IPS DF 6.9 (cell line): ENCODE measurements around the gene MAP4.
"Not testable (repeated sequence)": the region's sequence is repeated elsewhere in the genome, so short reads cannot be mapped to it uniquely, and the experiment has no call there.

Experiments
- DNase-seq: peaks from one replicate; pipeline ENCODE4 v3.0.0-alpha.2; 2013; ENCODE audit warnings: low read depth, low spot score
- H3K27ac ChIP-seq: one replicate; pipeline ENCODE4 v1.5.1; 2013; ENCODE audit warnings: low read length, control low read depth
- H3K27me3 ChIP-seq: 2 replicates; pipeline ENCODE4 v1.6.1; 2013; ENCODE audit warnings: mild to moderate bottlenecking, low read length; ENCODE audit not compliant: control insufficient read depth, insufficient read depth
- H3K36me3 ChIP-seq: 2 replicates; pipeline ENCODE4 v1.6.1; 2013; ENCODE audit warnings: low read length; ENCODE audit not compliant: control insufficient read depth, insufficient read depth
- H3K4me1 ChIP-seq: 2 replicates; pipeline ENCODE4 v1.6.1; 2013; ENCODE audit warnings: low read length; ENCODE audit not compliant: control insufficient read depth, insufficient read depth
- H3K4me3 ChIP-seq: 2 replicates; pipeline ENCODE4 v1.5.1; 2013; ENCODE audit warnings: mild to moderate bottlenecking, low read length
- H3K9me3 ChIP-seq: 2 replicates; pipeline ENCODE4 v1.6.1; 2013; ENCODE audit warnings: low read length, inconsistent platforms; ENCODE audit not compliant: control insufficient read depth, insufficient read depth
- WGBS: extraction: QIAGEN DNeasy Blood & Tissue Kit; methylation state at CpG from one replicate; pipeline ENCODE4 v1.1.7; 2013; ENCODE audit warnings: mixed read lengths, missing lambda C conversion rate; ENCODE audit not compliant: insufficient read length, insufficient coverage; 5-methylcytosine and 5-hydroxymethylcytosine counted together

The MAP4 gene

DNA sequence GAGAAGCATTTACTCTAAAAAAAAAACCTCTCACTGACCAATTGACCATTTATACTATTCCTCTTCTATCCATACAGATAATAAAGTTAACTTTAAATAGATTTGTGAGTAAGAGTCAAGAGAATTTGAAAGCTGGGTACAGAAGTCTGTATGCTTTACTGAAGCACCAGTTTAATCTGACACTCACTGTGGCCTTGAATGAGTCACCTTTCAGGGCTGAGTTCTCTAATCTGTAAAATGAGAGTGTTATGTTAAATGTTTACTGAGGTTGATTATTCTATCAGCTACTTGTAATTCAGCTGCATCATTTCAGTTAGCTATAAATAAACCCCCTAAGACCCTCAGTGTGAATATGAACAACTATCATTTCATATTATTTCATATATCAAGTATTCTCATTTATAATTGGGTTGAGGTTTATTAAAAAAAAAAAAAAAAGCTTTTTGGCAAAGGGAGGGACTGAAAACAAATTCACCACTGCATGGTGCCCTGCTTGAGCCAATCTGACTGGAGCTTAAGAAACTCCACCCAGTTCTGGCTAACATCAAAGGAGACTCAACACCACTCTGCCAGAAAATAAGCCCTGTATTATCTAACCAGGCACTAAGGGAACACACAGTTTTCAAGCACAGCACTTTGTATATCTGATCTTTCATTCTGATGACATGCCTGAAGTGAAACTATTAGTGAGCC, 2.8 kb downstream of the MAP4 start:
- 0 out of 2 replicates have a peak, but pooled peaks cover 2% of the 10 kb centered on the region for H3K4me1 ChIP-seq
- no peaks in the 10 kb centered on the region for H3K36me3 ChIP-seq
- no peaks in the 10 kb centered on the region for H3K9me3 ChIP-seq
- H3K4me3 ChIP-seq: no peak overlapping the region
- no peaks in the 10 kb centered on the region for H3K27me3 ChIP-seq
- no peak overlapping the region for H3K27ac ChIP-seq
- DNase-seq: no peak

DNA sequence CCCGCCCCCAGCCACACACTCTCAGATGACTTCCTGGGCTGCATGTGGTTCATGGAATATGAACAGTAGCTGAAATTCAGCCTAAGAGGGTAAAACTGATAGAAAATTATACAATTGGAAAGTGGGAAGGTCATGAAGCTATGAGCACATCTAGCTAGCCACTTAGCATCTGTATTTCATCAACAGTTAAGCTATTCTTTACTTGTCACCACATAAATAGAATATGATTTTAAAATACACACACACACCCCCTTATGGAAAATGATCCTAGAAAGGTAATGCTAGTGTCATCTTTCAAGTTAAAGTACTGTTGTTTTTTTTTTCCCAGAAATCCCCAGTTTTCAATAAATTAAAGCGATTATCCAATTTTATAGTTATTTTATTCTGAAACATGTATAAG, 3.6 kb downstream of the MAP4 start:
- H3K4me1 ChIP-seq: 0 out of 2 replicates have a peak, but pooled peaks cover 2% of the 10 kb centered on the region
- H3K36me3 ChIP-seq: no peaks in the 10 kb centered on the region
- no peak overlapping the region for H3K27ac ChIP-seq
- H3K9me3 ChIP-seq: no peaks in the 10 kb centered on the region
- H3K27me3 ChIP-seq: no peaks in the 10 kb centered on the region
- no peak for DNase-seq
- no CpG with 5 or more reads among the region's 2 CpGs for WGBS
- no peak overlapping the region for H3K4me3 ChIP-seq

DNA sequence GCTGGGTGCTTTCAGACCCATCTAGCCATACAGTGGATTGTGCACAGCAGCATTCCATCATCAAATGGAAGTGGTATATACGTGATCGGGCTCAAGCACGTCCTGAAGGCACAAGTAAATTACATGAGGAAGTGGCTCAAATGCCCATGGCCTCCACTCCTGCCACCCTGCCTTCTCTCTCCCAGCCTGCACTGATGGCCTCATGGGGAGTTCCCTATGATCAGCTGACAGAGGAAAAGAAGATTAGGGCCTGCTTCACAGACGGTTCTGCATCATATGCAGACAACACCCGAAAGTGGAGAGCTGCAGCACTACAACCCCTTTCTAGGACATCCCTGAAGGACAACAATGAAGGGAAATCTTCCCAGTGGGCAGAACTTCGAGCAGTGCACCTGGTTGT, 8.2 kb downstream of the MAP4 start:
- not testable (repeated sequence) for H3K9me3 ChIP-seq, H3K4me3 ChIP-seq, H3K27ac ChIP-seq, H3K4me1 ChIP-seq, H3K36me3 ChIP-seq, H3K27me3 ChIP-seq, DNase-seq
- WGBS: no CpG with 5 or more reads among the region's 6 CpGs

DNA sequence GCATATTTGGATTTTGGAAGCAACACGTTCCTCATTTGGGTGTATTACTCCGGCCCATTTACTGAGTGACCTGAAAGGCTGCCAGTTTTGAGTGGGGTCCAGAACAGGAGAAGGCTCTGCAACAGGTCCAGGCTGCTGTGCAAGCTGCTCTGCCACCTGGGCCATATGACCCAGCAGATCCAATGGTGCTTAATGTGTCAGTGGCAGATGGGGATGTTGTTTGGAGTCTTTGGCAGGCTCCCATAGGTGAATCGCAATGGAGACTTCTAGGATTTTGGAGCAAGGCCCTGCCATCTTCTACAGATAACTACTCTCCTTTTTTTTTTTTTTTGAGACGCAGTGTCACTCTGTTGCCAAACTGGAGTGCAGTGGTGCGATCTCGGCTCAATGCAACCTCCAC, 8.9 kb downstream of the MAP4 start:
- not testable (repeated sequence) for H3K9me3 ChIP-seq, H3K4me3 ChIP-seq, DNase-seq, H3K27ac ChIP-seq, H3K4me1 ChIP-seq, H3K36me3 ChIP-seq, H3K27me3 ChIP-seq
- no CpG with 5 or more reads among the region's 6 CpGs for WGBS

DNA sequence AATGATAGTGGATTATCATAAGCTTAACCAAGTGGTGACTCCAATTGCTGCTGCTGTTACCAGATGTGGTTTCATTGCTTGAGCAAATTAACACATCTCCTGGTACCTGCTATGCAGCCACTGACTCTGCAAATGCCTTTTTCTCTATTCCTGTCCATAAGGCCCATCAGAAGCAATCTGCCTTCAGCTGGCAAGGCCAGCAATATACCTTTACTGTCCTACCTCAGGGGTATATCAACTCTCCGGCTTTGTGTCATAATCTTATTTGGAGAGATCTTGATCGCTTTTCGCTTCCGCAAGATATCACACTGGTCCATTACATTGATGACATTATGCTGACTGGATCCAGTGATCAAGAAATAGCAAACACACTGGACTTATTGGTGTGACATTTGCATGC, 9.4 kb downstream of the MAP4 start:
- H3K27me3 ChIP-seq, H3K4me1 ChIP-seq, H3K27ac ChIP-seq, H3K36me3 ChIP-seq, H3K4me3 ChIP-seq, DNase-seq, H3K9me3 ChIP-seq: not testable (repeated sequence)
- WGBS: no CpG with 5 or more reads among the region's 4 CpGs

DNA sequence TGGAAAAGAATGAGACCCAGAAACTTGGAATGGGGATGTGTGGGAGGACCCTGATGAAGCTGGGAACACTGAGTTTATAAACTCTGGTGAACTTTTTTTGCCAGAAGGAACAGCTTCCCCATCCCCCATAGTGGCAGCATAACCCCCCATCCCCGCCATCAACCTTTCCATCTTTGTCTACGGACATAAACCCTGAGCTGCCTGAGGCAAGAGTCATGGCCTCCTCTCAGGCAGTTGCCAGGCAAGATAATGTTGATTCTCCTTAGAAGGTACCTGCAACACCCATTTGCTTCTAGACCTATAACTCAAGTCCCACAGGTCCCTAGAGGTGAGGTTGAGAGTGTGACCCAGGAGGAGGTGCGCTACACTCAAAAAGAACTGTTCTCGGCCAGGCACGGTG, 11.5 kb downstream of the MAP4 start:
- no peaks in the 10 kb centered on the region for H3K36me3 ChIP-seq
- no peak for DNase-seq
- H3K27ac ChIP-seq: no peak overlapping the region

DNA sequence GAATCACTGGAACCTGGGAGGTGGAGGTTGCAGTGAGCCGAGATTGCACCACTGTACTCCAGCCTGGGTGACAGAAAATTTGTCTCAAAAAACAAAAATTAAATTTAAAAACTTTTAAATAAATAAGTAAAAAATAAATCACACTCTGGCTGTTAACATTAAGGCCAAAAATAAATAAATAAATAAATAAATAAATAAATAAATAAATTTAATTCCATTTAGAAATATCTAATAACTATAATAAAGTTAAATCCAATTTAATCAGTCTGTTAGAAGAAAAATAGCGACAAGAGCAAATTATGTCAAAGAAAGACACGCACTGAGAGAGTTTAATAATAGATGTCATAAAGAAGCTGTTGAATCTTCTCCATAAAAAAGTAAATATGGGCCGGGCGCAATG, 13.4 kb downstream of the MAP4 start:
- Histone ChIP-seq H3K36me3 (no peaks in the 10 kb centered on the region), H3K27me3 (no peaks in the 10 kb centered on the region), H3K4me3 (no peak overlapping the region), H3K9me3 (no peaks in the 10 kb centered on the region), H3K27ac (no peak overlapping the region), H3K4me1 (no peaks in the 10 kb centered on the region)
- no CpG with 5 or more reads among the region's 5 CpGs for WGBS
- DNase-seq: no peak

More for the DNA sequence above, 11.5 kb downstream of the MAP4 start:
- H3K4me3 ChIP-seq: no peak overlapping the region
- H3K27me3 ChIP-seq: no peaks in the 10 kb centered on the region
- no peaks in the 10 kb centered on the region for H3K4me1 ChIP-seq
- no peaks in the 10 kb centered on the region for H3K9me3 ChIP-seq
- no CpG with 5 or more reads among the region's 5 CpGs for WGBS

DNA sequence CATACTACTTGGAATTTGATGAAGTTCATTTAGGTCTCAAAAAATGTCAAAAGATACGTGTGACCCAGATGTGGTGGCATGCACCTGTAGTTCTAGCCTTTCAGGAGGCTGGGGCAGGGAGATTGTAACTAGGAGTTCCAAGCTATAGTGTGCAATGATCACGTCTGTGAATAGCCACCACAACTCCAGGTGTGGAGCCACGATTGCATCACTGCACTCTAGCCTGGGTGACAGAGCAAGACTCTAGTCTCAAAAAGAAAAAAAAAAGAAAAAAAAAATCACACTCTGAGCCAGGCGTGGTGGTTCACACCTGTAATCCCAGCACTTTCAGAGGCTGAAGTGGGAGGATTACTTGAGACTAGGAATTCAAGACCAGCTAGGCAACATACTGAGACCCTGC, 14.2 kb downstream of the MAP4 start:
- no peak overlapping the region for H3K27ac ChIP-seq
- H3K4me1 ChIP-seq: no peaks in the 10 kb centered on the region
- H3K27me3 ChIP-seq: no peaks in the 10 kb centered on the region
- H3K36me3 ChIP-seq: no peaks in the 10 kb centered on the region
- WGBS: no CpG with 5 or more reads among the region's 4 CpGs
- H3K4me3 ChIP-seq: no peak overlapping the region
- DNase-seq: no peak
- no peaks in the 10 kb centered on the region for H3K9me3 ChIP-seq

DNA sequence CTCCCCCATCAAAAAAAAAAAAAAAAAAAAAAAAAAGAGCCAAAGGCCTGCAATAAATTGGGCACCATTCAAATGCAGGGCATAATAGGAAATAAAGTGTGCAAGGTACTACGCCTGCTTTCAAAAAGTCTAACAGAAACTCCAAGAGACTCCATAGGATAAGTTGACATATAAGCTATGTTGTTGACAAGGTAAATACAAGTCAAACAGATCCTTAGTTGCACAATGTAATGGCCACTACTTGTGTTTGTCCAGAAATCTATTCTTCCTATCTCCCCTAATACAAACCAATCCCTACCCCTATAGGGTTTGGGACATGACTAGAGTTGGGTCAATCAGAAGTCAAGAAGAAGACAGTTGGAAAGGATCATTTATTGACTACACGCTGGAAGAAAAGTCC, 16.0 kb downstream of the MAP4 start:
- H3K27ac ChIP-seq: no peak overlapping the region
- H3K36me3 ChIP-seq: no peaks in the 10 kb centered on the region
- no peaks in the 10 kb centered on the region for H3K9me3 ChIP-seq
- DNase-seq: no peak
- no CpG with 5 or more reads among the region's 2 CpGs for WGBS
- H3K4me1 ChIP-seq: no peaks in the 10 kb centered on the region
- H3K27me3 ChIP-seq: no peaks in the 10 kb centered on the region
- H3K4me3 ChIP-seq: no peak overlapping the region

DNA sequence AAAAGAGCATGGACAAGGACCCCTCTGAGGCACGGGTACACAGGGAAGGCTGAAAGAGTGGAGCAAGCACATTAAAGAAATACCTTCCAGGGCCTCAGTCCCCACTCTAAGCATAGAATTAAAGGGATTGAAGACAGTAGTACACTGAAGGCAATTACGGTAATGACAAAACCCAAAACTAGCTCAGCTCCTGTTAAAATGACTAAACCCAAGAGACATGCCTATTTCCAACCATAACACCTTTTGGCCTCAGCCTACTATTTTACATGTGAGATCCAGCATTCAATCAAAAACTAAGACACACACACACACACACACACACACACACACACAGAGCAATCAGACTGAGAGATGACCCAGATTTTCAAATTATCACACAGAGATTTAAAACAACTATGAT, 19.8 kb downstream of the MAP4 start:
- no CpG with 5 or more reads among the region's 2 CpGs for WGBS
- Histone ChIP-seq H3K27me3 (no peaks in the 10 kb centered on the region), H3K9me3 (no peaks in the 10 kb centered on the region), H3K4me3 (no peak overlapping the region), H3K4me1 (no peaks in the 10 kb centered on the region), H3K27ac (no peak overlapping the region), H3K36me3 (no peaks in the 10 kb centered on the region)
- DNase-seq: no peak

DNA sequence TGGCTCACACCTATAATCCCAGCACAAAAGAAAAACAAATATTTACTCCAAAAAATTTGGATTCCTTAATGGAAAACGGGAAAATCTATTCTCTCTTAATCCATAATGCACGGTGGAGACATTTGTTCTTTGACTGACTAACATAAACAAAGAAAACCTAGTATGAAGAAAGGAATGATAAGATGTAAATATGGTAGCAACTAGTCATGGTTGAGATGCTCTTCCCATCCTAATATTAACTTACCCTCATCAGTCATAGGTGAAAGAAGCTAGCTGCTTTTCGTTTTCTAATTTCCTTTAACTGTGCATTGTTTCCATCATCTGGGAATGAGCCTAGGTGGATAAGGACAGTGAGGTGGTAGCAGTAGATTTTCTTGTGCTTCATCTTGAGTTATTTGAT, 22.0 kb downstream of the MAP4 start:
- DNase-seq: no peak
- Histone ChIP-seq H3K9me3 (no peaks in the 10 kb centered on the region), H3K27me3 (no peaks in the 10 kb centered on the region), H3K27ac (no peak overlapping the region), H3K4me1 (no peaks in the 10 kb centered on the region), H3K36me3 (no peaks in the 10 kb centered on the region), H3K4me3 (no peak overlapping the region)
- no CpG with 5 or more reads among the region's 3 CpGs for WGBS
